HG02852 (cell line): ENCODE data around the gene RPS17.
"Not testable (repeated sequence)": the region's sequence is repeated elsewhere in the genome, so short reads cannot be mapped to it uniquely, and the experiment has no call there.

ENCODE experiments used
- ATAC-seq: cut with Tn5 transposase; IDR thresholded peaks from one replicate; pipeline ENCODE4 v1.9.1; 2021; ENCODE audit warnings: mild to moderate bottlenecking, moderate library complexity; ENCODE audit not compliant: unreplicated experiment

Gene RPS17

DNA sequence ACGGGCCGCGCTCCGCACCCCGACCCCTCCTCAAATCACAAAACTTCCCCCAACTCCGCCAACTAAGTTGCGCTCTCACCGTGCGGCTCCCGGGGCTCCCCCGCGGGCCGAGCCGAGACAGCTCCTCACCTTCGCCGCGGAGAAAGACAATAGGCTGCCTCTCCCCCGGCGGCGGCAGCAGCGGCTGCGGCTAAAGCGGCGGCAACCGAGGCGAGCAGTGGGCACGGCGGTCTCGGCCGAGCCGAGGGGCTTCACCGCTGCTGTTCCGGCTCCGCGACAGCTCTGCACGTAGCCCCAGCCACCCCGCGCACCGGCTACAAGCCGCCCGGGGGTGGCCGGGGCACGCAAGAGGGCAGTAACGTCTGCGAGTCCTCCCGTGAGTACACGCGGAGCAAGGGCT lies 26.7 kb downstream of the RPS17 start:
- ATAC-seq: not testable (repeated sequence)

DNA sequence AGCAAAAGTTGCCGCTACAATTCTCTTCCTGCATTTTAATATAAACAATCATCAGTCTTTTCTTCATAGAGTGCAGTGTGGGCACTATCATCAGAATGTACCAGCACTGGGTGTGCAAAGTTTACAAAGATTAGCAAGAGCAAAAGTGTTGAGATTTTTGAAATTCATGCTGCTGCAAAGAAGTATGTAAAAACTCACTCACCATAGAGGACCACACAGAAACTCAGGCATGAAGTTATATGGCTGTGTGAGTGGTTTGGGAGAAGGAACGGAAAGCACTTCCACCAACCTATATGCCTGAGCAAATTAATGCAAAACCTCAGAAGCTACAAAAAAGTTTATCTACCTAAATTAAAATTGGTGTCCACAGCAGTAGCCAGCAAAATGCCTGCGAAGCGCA lies 32.6 kb downstream of the RPS17 start:
- ATAC-seq: not testable (repeated sequence)

DNA sequence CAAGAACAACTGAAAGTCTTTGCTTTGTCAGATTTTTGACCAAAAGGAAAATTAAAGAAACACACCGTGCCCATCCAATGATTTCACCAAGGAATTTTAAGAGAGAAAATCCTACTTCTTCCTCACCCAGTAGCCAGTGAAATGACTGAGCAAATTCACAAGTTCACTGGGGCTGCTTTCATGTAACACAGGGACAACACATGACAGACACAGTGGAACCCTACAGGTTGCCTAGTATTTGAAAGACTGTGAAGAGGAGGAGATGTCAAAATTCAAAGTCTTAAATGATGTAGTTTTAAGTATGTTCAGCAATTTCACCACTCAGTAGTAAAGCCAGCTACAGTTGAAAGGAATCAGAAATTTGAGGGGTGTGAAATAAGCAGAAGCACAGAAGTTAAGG lies 33.2 kb downstream of the RPS17 start:
- not testable (repeated sequence) for ATAC-seq

DNA sequence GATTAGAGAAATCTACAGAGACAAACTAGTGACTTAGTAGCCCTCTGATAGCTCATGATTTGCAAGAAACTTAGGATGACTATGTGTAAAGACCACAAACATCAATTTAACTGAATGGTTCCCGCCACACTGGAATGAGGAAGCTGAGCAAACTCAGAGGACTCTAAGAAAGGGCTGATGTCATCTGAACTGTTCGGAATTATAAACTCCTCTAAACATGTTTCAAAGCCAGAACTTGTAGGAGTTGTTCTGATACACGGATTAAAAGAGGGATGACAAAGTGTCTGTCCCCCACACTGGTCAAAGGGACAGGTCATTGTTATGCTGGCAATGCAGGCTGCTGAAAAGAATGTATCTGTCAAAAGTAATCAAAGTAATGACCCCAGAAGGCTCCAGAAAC lies 34.4 kb downstream of the RPS17 start:
- not testable (repeated sequence) for ATAC-seq

DNA sequence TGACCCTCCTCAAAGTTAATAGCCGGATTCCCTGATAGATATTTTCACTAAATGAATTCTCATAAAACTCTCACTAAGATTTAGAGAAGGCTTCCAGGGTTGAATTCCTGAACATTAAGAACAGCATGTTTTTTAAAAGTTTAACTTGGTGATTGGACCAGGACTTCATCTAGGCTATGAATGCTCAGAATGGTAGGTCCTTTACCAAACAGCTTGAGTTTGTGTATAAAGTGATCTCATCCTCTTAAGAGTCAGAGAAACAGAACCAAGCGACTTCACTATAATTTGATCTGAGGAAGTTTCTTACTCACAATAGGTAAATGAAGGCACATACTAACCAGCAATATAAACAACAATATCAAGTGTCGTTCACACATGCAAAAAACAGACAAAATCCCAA lies 36.2 kb downstream of the RPS17 start:
- not testable (repeated sequence) for ATAC-seq

DNA sequence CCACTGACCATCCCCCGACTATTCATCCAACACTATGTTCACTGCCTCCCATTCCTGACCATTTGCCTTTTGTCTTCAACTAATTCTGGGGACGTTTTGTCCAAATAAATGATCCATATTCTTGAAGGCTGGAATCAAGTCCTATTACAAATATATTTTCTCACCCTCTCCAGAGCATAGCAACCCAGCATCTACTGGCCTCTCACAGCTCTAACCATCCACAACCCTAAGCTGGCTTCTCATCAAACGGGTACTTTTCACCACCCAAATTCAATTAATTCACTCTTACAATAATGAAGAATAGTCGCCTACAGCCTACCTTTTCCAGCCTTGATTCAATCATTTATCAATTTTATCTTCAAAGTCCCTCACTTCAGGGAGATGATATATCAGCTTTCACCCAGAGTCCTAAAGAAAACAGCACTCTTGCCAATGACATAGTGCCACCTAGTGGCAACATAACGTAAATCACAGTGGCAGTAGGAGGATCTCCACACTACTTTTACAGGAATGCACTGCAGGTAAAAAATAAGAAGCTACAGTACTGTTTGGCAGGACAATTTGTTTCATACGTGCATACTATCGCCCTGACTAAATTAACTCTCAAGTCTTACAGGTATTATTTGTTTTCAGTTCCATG lies 37.4 kb downstream of the RPS17 start:
- not testable (repeated sequence) for ATAC-seq

DNA sequence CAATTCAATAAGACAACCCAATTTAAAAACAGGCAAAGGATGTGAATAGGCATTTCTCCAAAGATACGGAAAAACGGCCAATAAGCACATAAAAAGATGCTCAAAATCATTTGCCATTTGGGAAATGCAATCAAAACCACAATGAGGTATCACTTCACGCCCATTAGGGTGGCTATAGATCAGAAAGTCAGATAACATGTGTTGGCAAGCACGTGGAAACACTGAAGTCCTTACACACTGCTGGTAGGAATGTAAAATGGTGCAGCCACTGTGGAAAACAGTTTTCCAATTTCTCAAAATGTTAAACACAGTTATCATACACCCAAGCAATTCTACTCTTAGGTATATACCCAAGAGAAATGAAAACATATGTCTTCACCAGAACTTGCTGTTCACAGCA lies 39.5 kb downstream of the RPS17 start:
- not testable (repeated sequence) for ATAC-seq

DNA sequence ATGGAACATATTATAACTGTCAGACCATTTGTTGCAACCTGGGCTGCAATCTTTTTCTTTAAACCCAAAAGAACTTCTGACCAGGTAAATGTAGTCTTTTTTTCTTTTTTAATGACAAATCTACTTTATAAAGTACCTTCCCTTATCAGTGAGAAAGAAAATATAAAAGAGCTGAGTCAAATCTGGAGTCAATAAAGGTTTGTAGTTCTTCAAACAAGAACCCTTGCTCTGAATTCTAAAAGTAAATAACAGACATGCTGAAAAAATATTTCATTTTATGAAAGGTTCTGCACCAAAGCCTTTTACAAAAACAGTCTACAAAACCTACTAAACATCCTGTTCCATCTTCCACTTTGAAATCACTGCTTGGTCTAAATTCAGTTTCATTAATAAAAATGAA lies 42.3 kb downstream of the RPS17 start:
- ATAC-seq: not testable (repeated sequence)

DNA sequence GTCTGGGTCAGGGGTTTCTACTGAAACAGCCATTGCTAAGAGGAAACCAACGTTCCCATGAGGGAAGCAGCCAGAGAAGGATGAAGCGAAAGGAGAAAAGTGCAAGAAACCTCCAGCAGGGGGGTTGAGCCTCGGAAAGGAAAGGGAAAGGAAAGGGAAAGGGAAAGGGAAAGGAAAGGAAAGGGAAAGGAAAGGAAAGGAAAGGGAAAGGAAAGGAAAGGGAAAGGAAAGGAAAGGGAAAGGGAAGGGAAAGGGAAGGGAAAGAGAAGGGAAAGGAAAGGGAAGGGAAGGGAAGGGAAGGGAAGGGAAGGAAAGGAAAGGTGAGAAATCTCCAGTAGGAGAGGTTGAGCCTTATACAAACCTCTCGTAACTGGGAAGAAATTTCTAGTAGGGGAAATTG lies 52.0 kb downstream of the RPS17 start:
- not testable (repeated sequence) for ATAC-seq

DNA sequence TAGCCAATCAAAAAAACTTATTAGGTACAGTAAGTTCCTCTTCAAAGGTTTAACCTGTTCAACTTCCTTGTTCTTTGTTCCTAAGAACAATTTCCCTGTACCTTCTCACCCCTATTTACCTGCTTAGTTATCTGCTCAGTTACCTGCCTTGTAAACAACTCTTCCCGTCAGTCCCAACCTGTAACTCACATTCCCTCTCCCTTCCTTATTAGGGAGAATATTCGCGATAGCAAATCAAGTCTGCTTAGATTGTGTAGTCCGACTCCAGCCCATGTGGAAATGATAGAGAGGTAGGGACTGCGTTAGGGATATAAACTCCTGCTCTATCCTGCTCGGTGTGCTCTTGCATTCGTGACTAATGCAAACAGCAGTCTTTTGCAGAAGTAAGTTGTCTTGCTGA lies 53.2 kb downstream of the RPS17 start:
- not testable (repeated sequence) for ATAC-seq
